HG02623 (cell line): ENCODE results near the gene EXPH5.
A peak's percentile ranks its signal among the peaks of the same experiment; 100 is the strongest.

Experiments
- ATAC-seq: cut with Tn5 transposase; IDR thresholded peaks from one replicate; pipeline ENCODE4 v1.9.1; 2021; ENCODE audit warnings: moderate library complexity; ENCODE audit not compliant: unreplicated experiment

EXPH5 gene

DNA sequence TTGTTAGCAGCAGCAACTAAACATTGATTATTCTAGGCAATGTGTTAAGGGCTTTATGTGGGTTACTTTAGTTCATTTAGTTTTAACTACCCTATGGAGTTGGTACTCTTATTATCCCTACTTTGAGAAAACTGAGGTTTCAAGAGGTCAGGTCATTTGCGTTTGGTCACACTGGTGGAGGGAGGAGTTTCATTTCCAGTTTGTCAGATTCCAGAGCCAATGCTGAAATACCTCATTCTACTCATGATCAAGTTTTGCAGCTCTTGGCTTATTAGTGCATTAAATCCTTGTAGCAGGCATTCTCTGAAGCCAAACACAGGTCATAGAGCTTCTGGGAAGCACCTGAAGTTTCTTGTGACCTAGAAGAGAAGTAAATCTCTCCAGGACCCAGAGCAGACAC lies 71.2 kb downstream of the EXPH5 start:
- ATAC-seq, result no peak

- no peak for ATAC-seq
Measured at GRCh38 chr11:108518581-108518980, 75.0 kb downstream of the EXPH5 start.

- ATAC-seq, result no peak
Measured at GRCh38 chr11:108516125-108516524, 77.4 kb downstream of the EXPH5 start.

DNA sequence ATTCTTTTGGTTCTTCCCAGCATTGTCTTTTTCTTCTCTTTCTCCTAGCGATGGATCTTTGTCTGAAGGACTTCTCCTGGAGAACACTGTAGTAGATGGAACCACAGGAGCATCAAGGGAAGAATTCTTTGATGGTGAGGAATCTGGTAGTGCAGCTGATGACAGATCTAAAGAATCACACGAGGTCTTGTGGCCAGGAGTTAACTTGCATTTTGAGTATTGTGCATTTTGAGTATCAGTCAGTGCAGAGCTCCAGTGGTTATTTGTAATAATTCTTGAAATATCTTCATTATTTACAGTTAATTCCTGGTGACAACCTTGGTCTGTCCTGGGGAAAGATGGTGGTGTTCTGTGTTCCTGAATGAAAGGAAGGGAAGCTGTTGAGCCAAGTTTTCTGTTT lies 80.9 kb downstream of the EXPH5 start:
- ATAC-seq, result no peak

- no peak for ATAC-seq
Measured at GRCh38 chr11:108511851-108512474, 81.6 kb downstream of the EXPH5 start.

GRCh38 chr11:108508653-108509593 lies 84.6 kb downstream of the EXPH5 start:
- no peak for ATAC-seq

DNA sequence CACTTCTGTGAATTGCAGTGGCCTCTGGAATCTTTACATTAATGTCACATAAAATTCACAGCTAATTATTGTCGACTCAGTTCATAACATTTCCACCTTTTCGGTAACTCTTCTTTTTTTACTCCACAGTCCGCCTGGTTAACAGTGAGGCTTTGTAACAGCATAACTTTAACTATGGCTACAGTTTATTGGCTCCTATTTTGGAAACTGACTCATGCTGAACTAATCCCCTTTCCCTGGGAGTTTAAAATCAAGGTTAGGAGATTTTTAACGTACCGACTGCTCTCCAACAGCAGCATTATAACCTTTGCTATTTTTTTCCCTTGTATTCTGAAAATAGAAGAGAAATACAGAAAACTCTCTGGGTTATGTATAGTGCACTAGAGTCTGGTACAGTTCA lies 92.2 kb downstream of the EXPH5 start:
- ATAC-seq, result no peak

DNA sequence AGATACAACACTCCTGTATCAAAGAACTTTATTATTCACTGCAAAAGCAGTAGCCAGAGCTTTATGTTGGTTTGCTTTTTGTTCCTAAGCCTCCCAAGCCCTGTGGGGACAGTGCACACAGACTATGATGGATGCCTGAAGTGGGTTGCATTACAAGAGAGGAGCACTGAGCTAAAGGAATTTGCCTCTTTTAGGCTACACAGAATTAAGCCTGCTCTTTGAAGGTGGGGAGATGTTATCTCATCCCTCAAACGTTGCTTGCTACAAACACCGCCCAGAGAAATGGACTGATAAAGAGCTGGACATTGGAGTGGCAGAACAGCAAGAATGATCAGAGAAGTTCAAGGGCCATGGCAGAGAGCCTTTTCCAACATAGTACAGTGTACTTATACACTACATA lies 92.8 kb downstream of the EXPH5 start:
- ATAC-seq, result no peak

DNA sequence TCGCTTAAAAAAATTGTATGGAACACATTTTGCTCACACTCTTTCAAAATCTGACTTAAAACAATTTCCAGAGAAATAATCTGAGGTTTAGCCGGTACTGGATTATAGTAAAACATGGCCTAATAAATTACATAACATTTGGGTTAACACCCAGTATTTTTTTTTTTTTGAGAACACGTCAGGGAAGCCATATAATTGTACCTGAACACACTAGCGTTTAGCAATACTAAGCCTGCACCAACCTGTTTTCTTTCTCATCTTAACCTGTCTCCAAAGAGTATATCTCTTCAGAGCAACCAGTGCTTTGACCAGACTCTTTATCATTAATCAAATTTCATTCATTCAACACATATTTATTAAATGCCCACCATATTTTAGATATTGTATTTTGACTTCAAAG lies 93.4 kb downstream of the EXPH5 start:
- ATAC-seq, result no peak

DNA sequence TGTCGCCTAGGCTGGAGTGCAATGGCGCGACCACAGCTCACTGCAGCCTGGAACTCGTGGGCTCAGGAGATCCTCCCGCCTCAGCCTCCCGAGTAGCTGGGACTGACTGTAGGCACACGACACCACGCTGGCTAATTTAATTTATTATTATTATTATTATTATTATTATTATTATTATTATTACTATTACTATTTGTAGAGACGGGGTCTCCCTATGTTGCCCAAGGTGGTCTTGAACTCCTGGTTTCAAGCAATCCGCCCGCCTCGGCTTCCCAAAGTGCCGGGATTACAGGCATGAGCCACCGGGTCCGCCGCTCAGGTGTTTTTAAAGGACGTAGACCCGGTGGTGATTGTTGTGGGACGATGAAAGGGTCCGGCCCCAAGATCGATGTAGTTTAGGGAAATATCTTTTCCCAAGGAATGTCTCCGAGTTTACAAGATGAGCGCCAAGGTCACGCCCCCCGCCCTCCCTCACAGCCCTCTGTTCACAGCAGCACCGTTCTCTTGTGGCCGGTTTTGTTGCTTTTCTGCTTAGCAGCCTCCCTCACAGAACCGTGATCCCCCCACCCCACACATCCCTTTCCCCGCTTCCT lies 94.7 kb downstream of the EXPH5 start:
- no peak for ATAC-seq

- ATAC-seq, result peak; percentile 61
Measured at GRCh38 chr11:108498046-108498815, 95.3 kb downstream of the EXPH5 start, which contains the start of gene POGLUT3. POGLUT3 (minus strand) TSS chr11:108498384; CDS start chr11:108498366, 18 bp downstream.

- peak; percentile 51 for ATAC-seq
Measured at GRCh38 chr11:108497317-108498045, 96.1 kb downstream of the EXPH5 start.

- ATAC-seq, result no peak
Measured at GRCh38 chr11:108496643-108497256, 96.8 kb downstream of the EXPH5 start.

DNA sequence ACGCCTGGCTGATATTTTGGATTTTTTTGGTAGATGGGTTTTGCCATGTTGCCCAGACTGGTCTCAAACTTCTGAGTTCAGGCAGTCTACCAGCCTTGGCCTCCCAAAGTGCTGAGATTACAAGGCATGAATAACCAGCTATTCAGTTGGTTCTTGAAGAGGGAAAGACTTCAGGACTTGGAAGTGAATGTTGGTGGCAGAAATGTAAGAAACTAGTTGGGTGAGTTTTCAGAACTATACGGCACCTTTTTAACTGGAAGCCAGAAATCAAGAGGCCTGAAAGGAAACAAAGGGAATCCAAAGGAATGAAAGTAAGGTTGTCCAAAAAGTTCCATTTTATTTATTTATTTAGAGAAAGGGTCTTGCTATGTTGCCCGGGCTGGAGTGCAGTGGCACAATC lies 98.2 kb downstream of the EXPH5 start:
- no peak for ATAC-seq

- no peak for ATAC-seq
Measured at GRCh38 chr11:108494182-108494581, 99.4 kb downstream of the EXPH5 start.

DNA sequence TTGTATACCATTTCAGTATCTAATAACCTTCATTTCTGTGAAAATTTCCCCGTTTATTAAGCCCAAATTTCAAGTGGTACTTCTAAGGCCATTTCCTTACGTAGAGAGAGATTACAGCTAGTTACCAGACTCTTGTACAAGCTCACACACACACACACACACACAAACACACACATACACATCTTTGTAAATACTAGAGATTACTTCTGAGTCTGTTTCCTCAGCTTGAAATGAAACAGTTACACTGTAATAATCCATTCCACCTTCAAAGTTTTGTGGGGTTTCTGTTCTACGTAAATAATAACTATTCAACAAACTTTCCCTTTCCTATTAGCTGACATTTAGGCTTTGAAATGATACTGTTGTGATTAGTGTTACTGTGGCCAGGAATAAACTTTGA lies 101.6 kb downstream of the EXPH5 start:
- no peak for ATAC-seq

- no peak for ATAC-seq
Measured at GRCh38 chr11:108486828-108487227, 106.7 kb downstream of the EXPH5 start.

GRCh38 chr11:108486331-108486730 lies 107.2 kb downstream of the EXPH5 start:
- ATAC-seq, result no peak

DNA sequence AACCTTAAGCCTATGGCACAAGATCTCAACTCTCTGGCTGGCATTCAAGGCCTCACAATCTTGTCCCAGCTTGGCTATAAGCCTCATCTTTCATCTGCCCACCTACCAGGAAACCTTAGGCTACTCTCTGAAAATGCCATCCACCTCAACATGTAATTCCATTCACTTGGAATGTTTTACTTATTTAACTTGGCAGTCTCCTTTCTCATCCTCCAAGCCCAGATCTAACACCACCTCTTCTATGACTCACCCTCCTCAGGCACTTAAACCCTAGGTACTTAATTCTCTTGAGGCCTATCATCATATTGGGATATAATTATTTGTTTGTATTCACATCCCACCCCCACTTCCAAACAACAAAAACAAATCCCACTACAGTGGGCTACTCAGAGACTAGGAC lies 110.4 kb downstream of the EXPH5 start:
- no peak for ATAC-seq
